ENCODE results near the gene PDIA6.

The PDIA6 gene

GRCh38 chr2:10777842-10778723 is 34.5 kb downstream of the PDIA6 start:
- TF ChIP-seq TCF12 (IDR thresholded peaks at IDR 0.05; ENCODE audit: low read depth) (no peak), MAX (IDR thresholded peaks at IDR 0.05) (no peak), TAF1 (IDR thresholded peaks at IDR 0.05; ENCODE audit: low read depth) (no peak), TEAD4 (IDR thresholded peaks at IDR 0.05) (no peak), CREB1 (IDR thresholded peaks at IDR 0.05; ENCODE audit: low read depth) (no peak), EGR1 (IDR thresholded peaks at IDR 0.05) (no peak), CEBPB (IDR thresholded peaks at IDR 0.05) (no peak), EP300 (IDR thresholded peaks at IDR 0.05; ENCODE audit: borderline replicate concordance) (no peak), RAD21 (IDR thresholded peaks at IDR 0.05; ENCODE audit: low read depth) (no peak), YY1 (IDR thresholded peaks at IDR 0.05; ENCODE audit: low read depth) (no peak), NFIC (IDR thresholded peaks at IDR 0.05) (no peak), FOXM1 (IDR thresholded peaks at IDR 0.05; ENCODE audit: borderline replicate concordance, low read depth) (no peak), REST (IDR thresholded peaks at IDR 0.05; ENCODE audit: low read depth) (no peak), USF1 (IDR thresholded peaks at IDR 0.05) (no peak), ZBTB7A (IDR thresholded peaks at IDR 0.05; ENCODE audit: low read depth) (no peak)

- TF ChIP-seq EP300 (IDR thresholded peaks at IDR 0.05; ENCODE audit: borderline replicate concordance) (no peak), FOXM1 (IDR thresholded peaks at IDR 0.05; ENCODE audit: borderline replicate concordance, low read depth) (no peak), ZBTB7A (IDR thresholded peaks at IDR 0.05; ENCODE audit: low read depth) (no peak), TCF12 (IDR thresholded peaks at IDR 0.05; ENCODE audit: low read depth) (no peak), CREB1 (IDR thresholded peaks at IDR 0.05; ENCODE audit: low read depth) (no peak), USF1 (IDR thresholded peaks at IDR 0.05) (no peak), RAD21 (IDR thresholded peaks at IDR 0.05; ENCODE audit: low read depth) (no peak), MAX (IDR thresholded peaks at IDR 0.05) (no peak), REST (IDR thresholded peaks at IDR 0.05; ENCODE audit: low read depth) (no peak), CEBPB (IDR thresholded peaks at IDR 0.05) (no peak), TAF1 (IDR thresholded peaks at IDR 0.05; ENCODE audit: low read depth) (no peak), TEAD4 (IDR thresholded peaks at IDR 0.05) (no peak), NFIC (IDR thresholded peaks at IDR 0.05) (no peak)
Observed at GRCh38 chr2:10777111-10777841, 35.3 kb downstream of the PDIA6 start.

GRCh38 chr2:10776231-10776977 is 36.2 kb downstream of the PDIA6 start:
- TF ChIP-seq NFIC (IDR thresholded peaks at IDR 0.05) (no peak), CREB1 (IDR thresholded peaks at IDR 0.05; ENCODE audit: low read depth) (no peak), TCF12 (IDR thresholded peaks at IDR 0.05; ENCODE audit: low read depth) (no peak)

- no peak for TF ChIP-seq TAF1 (IDR thresholded peaks at IDR 0.05; ENCODE audit: low read depth)
- no peak for TF ChIP-seq TEAD4 (IDR thresholded peaks at IDR 0.05)
- TF ChIP-seq RAD21 (IDR thresholded peaks at IDR 0.05; ENCODE audit: low read depth), result no peak
- no peak for TF ChIP-seq CREB1 (IDR thresholded peaks at IDR 0.05; ENCODE audit: low read depth)
Observed at GRCh38 chr2:10775831-10776230, 36.8 kb downstream of the PDIA6 start.

Data from Ishikawa (cell line).